ENCODE data around the gene TRIM75. TPM values are rescaled to one million over a fixed set of nuclear protein-coding genes. Genes with fewer than 3 reads are reported as not detected.

TRIM75 gene
- total RNA-seq = not detected

GRCh38 chr4:165053645-165054044, at the start of gene TRIM75:
TSS of gene TRIM75 (plus strand) at chr4:165053866. CDS start at chr4:165059148, 5,282 bp downstream.

GRCh38 chr4:165031436-165032211, 22.0 kb upstream of the TRIM75 start, which contains the start of gene TRIM60:
TSS of gene TRIM60 (plus strand) at chr4:165031999. CDS start at chr4:165040073, 8,074 bp downstream.

Small RNA genes lying within 50 kb of the gene (small RNA-seq; reads per million reads assigned to genes)
- not detected for gene AC106872.12 (ENCODE audit: low replicate concordance)

Other genes with a start within 250 kb of the TRIM75 start
- 4.3 TPM for gene APELA, start 176.7 kb upstream of the TRIM75 start, total RNA-seq
- 1.2 TPM for gene TRIM61, start 76.2 kb upstream of the TRIM75 start, total RNA-seq
- not detected for gene TRIM60, start 21.9 kb upstream of the TRIM75 start, total RNA-seq
- gene TMEM192, start 59.0 kb downstream of the TRIM75 start, total RNA-seq = 16.7 TPM
- gene KLHL2, start 153.7 kb downstream of the TRIM75 start, total RNA-seq = 12.7 TPM